GM18519 (cell line): ENCODE measurements around the gene RAPGEF5.

Experiments
- ATAC-seq: cut with Tn5 transposase; IDR thresholded peaks from one replicate; pipeline ENCODE4 v1.9.1; 2021; ENCODE audit warnings: mild to moderate bottlenecking, moderate library complexity; ENCODE audit not compliant: unreplicated experiment, low FRiP score

The RAPGEF5 gene

GRCh38 chr7:22137026-22137425 lies 219.9 kb downstream of the RAPGEF5 start:
- no peak for ATAC-seq

- ATAC-seq = no peak
These were observed 227.0 kb downstream of the RAPGEF5 start for GRCh38 chr7:22129819-22130580.

- ATAC-seq = no peak
These were observed 227.8 kb downstream of the RAPGEF5 start for GRCh38 chr7:22129166-22129565.

- no peak for ATAC-seq
These were observed 228.4 kb downstream of the RAPGEF5 start for GRCh38 chr7:22128528-22128920.

GRCh38 chr7:22127835-22128527 lies 229.0 kb downstream of the RAPGEF5 start:
- ATAC-seq = no peak

- ATAC-seq = no peak
These were observed 231.5 kb downstream of the RAPGEF5 start for GRCh38 chr7:22125436-22125835.

- no peak for ATAC-seq
These were observed 232.0 kb downstream of the RAPGEF5 start for GRCh38 chr7:22124941-22125340.

GRCh38 chr7:22123139-22123538 lies 233.8 kb downstream of the RAPGEF5 start:
- no peak for ATAC-seq

DNA sequence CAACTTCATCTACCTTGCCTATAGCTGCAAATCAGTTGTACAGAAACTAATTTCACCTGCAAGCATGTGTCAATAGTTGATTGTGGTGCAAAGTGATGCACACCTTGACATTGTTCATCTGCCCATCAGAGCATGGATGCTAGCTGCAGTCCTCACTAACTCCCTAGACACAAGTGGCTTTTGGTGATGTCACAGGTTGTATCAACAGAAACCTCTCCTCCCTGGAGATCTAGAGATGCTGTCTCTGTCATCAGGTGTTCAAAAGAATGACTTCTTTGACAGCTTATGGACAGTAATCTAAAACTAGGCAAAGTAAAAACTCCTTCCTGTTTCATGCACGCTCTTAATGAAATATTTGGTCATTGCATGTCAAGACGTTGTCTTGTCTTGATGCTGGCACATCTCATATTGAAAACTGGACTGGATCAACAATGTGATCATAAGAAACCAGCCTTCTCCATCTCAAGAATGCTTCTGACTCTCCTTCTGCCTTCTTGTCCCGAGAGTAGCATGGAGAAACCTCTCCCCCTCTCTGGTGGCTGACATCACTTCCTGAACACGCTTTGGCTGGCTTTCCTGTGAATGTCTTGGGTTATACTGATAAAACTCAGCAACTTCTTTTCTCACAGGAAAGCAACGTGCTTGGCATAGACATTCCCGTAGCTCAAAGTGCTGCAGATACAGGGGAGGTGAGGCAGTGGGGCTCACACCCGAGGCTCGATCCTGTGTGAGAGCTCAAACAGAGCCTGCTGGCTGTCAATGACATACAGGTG lies 235.1 kb downstream of the RAPGEF5 start:
- ATAC-seq = no peak

DNA sequence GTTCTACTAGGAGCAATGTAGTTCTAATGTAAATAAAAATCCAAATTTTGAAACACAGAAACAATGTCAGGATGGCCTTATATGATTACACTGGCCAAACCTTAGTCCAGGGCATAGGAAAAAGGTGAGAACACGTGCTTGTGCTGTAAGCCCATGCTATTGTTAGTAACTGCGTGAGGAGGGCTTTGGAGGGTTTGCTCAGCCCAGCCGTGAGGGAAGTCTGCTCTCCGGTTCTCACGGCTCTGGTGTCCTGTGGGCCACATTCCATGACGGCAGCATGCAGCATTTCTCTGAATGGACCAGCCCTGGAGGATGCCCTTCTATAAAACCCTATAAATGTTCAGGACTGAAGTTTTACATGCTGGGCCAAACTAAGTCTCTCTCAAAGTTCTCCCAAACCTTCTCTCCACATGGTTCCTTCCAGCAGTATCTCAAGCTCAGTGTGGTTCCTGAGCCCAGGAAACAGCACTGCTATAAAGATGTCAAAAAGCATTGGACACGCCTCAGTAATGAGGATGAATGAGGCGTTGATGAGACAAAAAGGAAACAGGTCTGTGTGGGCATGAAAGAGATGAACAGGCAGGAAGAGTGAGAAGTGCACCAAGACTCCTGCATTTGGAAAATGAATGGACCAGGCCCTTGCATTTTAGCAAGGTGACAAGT lies 236.4 kb downstream of the RAPGEF5 start:
- no peak for ATAC-seq

DNA sequence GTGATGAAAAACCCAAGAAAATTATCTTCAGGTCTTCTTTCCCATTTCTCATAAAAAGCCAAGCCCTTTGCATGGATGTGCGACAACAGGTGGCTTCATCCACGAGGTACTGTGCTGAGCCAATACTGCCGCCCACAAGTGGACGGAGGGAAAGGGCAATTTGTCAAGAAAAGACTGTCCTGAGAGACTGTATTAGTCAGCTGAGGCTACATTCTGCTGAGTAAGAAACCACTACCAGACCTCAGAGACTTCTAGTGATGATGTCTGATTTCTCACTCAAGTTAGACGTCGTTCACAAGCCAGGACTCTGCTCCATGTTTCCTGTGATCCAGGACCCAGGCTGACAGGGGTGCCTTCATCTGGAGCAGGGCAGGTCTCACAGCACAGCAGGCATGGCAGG lies 239.7 kb downstream of the RAPGEF5 start:
- no peak for ATAC-seq

- ATAC-seq = no peak
These were observed 240.4 kb downstream of the RAPGEF5 start for GRCh38 chr7:22116451-22117030.

GRCh38 chr7:22115689-22116088 lies 241.3 kb downstream of the RAPGEF5 start:
- no peak for ATAC-seq

DNA sequence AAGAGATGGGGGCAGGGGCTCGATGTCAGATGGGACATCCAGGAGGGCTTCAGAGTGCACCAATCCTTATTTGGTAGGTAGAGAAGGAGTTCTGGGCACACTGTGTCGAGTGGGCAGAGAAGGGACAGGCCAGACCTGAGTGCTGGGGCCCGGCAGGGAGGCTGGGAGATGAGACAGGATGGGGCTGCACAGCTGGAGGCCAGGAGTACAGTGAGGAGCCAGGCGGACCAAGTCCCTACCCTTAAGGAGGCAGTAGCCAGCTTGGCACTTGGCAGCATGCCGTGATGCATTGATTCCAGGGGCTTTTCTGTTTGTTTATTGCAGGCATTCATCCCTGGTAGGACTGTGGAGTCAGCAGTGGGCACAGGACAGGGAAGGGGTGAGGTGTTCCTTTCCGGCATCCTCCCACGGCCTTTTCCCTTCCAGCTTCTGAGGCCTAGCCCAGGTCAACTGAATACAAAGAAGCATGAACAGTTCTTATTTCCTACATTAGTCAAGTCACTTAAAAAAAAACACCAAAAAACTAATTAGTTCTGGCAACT lies 242.4 kb downstream of the RAPGEF5 start:
- ATAC-seq = no peak

DNA sequence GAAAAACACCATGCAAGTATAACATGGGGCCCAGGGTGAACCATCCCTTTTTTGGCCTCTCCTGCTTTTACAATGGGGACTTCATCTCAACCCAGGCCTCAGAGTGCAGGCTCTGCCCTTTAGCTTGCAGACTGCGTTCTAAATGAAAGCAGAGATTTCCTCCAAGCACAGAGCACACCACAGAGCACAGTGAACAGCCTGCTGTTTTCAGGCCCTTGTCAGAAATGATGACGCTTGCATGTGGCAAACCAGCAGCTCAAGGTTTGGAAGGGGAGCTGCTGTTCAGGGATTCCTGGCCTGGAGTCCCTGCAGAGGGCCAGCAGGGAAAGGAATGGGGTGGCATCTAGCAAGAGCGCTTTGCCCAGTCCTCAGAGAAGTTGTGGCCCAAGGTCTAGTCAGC lies 243.9 kb downstream of the RAPGEF5 start:
- no peak for ATAC-seq

- no peak for ATAC-seq
These were observed 245.3 kb downstream of the RAPGEF5 start for GRCh38 chr7:22111661-22112060.

- no peak for ATAC-seq
These were observed 246.1 kb downstream of the RAPGEF5 start for GRCh38 chr7:22110881-22111280.

- ATAC-seq = peak; percentile 73
These were observed 246.6 kb downstream of the RAPGEF5 start for GRCh38 chr7:22110227-22110839.

GRCh38 chr7:22109761-22110160 lies 247.2 kb downstream of the RAPGEF5 start:
- ATAC-seq = no peak
